Spleen (tissue), 7 donors: ENCODE results near the gene ABHD5.

Experiments used
- CTCF ChIP-seq, 11 experiments: fragments of 200-600 bp in 7 of 11; fragments of 450-650 bp in 4 of 11; sonication (generic) in 4 of 11; IDR thresholded peaks in 8 of 11; conservative IDR thresholded peaks in 3 of 11; 1 replicate in 7 of 11; 2 replicates in 4 of 11; pipeline versions ENCODE4 v1.4.0 to v1.8.0; 2016 to 2021; ENCODE audit warnings: antibody characterized with exemption in 11 of 11, inconsistent platforms in 4 of 11, mild to moderate bottlenecking in 1 of 11
- POLR2AphosphoS5 ChIP-seq, 3 donors: sonication (generic); formaldehyde crosslinking; IDR thresholded peaks; one replicate each; pipeline ENCODE4 v1.5.1; 2017; ENCODE audit warnings: antibody characterized with exemption in 3 of 3
- donor health status: DM: no; HTN: no; CAD: no; lungs with moderate emphysema.
- donor health status: DM: no; HTN: no; CAD: no.
- donor health status: DM: no; HTN: no; CAD: no.

- TF ChIP-seq CTCF (IDR thresholded peaks at IDR 0.05 in 8 of 11, conservative IDR thresholded peaks at IDR 0.05 in 3 of 11) (no peak), POLR2AphosphoS5 (IDR thresholded peaks at IDR 0.05) (no peak)
These were observed 35.8 kb downstream of the ABHD5 start for GRCh38 chr3:43726521-43726920.
